SKM-1 treated with dmso at 0.1 percent for 144 hours (cell line): Measurements from ENCODE around the gene PLXNA1.

Experiments used
- DNase-seq: peaks from one replicate; lab custom pipeline; 2025; ENCODE audit not compliant: unreplicated experiment; lab: John Stamatoyannopoulos, UW

The PLXNA1 gene

DNA sequence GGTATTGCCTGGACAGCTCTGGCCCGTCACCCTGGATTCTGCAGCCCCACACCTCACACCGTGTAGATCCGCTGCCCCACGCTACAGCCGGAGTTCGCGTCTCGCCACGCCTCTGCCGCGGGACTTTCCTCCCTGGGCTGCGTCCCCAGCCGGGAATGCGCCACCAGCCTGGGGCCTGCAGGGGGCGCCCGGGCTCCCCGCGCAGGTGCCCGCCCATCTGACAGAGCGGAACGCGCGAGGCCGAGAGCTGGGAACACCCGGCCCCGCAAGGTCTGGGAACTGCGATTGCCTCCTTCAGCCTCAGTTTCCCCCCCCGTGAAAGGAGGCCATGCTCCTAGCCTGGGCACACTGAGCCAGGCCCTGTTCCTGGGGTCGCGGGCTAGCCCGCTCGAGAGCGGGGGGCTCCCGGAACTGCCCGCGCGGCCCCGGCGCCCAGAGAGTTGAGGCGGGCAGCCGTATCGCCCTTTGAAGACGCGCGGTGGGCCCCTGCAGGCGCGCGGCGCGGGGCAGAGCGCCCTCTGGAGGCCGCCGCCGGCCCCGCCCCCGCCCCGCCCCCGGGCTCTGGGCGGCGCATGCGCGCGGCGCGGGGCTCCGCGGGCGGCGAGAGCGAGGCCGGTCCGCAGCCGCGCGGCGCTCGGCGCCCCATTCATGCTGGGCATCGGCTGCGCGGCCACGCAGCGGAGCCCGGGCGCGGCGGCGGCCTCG is at the start of gene PLXNA1:
PLXNA1 (plus strand) TSS at position 645 of the 705 bp plus-strand sequence. CDS start 5,479 bp downstream, outside the sequence.
- peak; percentile 74 for DNase-seq

DNA sequence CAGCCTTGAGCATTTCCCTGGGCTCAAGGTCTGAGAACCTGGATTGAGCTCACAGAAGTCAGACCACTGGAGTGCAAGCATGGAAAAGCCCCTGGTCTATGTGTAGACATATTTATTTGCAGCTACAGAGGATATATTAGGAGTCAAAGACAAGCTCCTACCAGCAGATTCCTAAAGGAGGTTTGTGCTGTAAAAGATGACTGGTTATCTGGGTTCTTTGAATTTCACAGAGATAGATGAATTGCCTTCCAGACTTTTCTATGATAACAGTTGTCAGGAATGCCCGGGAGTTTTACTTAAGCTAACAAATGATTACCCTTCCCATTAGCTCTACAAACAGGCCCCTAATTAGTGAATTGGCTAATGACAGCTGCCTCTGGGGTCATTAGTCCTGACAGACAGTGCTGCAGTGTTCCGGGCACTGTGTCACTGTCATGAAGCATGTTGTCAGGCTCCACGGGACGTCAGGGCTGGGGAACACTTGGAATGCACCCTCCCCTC is 48.8 kb upstream of the PLXNA1 start:
- DNase-seq: no peak

GRCh38 chr3:126934991-126935390 is 47.9 kb upstream of the PLXNA1 start:
- DNase-seq: no peak

DNA sequence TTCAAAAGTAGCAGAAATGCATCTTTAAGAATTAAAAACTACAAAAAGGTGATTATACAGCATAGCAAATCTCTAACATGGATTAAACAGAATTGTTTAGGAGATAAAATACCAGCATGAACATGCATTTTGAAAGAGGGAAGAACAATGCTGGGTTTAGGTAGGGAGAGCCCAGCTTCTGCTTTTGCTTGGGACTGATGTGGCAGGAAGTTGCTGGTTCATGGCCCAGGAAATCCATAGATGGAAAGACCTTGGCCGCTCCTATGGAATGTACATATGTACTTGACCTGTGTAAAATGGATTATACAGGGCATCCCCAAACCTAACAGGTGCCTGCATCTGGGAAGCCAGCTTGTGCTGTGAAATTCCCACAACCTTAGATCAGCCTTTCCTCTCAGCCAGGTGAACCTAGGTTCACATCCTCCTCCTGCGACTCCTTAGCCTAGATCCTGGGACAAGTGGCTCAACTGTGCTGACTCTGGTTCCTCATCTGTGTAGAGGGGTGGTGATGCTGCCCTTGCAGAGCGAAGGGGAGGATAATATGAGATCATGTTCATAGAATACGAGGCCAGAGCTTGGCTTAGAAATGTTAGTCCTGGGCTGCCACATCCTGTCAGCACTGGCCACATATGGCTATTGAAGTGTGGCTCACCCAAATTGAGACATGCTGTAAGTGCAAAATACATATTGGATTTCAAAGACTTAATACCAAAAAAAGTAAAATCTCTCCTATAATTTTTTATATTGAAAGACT is 47.0 kb upstream of the PLXNA1 start:
- DNase-seq: no peak

- no peak for DNase-seq
These were observed 46.0 kb upstream of the PLXNA1 start for GRCh38 chr3:126936853-126937425.

DNA sequence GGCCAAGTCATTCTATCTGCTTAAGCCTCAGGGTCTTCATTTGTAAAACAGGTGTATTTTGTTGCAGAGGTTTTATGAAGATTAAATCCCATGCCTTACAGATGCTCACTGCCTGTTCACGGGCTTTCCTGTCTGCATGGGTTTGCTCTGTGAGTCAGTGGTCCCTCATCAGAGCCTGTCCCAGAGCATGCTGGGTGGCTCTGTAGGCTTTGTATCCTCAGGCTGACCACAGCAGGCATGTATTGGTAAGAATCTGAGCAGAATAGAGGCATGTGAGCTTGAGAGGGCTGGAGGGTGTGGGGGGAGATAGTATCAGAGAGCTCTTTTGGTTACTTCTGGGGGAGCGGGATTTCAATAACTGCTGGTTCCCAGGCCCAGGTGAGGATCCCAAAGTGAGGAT is 45.4 kb upstream of the PLXNA1 start:
- DNase-seq: no peak

GRCh38 chr3:126937973-126938372 is 44.9 kb upstream of the PLXNA1 start:
- no peak for DNase-seq

- DNase-seq: no peak
These were observed 44.2 kb upstream of the PLXNA1 start for GRCh38 chr3:126938520-126939337.

DNA sequence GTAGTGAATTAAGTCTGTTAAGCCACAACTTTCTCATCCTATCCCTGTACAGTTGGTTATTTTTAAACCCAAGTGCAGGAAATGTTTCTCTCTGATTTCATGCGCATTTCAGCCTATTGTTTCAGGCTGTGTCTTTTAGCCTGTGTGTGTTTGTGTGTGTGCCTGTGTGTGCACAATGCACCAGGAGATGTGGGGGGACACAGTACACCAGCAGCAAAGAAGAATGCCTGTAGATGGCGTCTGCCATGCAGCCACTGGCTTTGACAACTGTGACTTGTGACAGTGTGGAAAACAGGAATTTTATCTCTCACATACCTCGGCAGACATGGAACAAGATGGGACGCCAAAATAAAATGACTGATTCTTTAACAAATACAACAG is 43.6 kb upstream of the PLXNA1 start:
- no peak for DNase-seq

DNA sequence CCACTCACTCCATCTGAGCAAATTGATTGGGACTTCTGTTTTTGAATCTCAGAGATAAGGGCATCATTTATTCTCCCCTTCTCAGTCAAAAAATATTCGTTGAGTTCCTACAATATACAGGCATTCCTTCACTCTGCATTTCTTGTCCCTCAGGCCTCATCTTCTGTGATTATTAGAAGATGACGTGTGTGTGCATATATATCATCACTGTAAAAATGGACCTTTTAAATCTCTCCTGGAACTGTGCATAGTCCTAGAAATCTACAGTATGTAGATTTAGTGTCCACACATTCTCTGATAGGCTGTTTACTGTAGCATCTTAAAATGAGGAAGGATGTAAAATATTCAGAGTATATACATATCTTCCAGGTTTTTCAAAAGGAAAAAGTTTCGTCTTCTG is 43.2 kb upstream of the PLXNA1 start:
- DNase-seq: no peak

GRCh38 chr3:126941721-126942270 is 41.1 kb upstream of the PLXNA1 start:
- no peak for DNase-seq

GRCh38 chr3:126944089-126944965 is 38.6 kb upstream of the PLXNA1 start:
- DNase-seq: no peak

- no peak for DNase-seq
These were observed 37.7 kb upstream of the PLXNA1 start for GRCh38 chr3:126945171-126945721.

DNA sequence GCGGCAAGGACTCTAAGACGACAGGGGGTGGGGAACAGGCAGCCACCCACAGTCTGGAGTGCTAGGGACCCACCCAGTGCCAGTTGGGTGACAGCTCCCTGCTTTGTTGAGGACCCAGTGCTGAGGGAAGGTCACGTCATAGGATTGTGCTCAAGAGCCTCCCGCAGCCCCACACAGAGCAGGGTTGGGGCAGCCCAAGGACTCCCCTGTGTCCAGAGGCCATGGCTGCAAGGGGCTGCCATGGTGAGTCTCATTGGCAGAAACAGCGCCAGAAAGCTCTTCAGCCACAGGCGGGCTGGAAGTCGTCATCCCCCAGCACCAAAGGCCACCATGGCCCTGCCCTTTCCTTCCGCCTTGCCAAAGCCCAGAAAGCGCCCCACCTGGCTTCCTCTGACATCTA is 37.0 kb upstream of the PLXNA1 start:
- DNase-seq: no peak

DNA sequence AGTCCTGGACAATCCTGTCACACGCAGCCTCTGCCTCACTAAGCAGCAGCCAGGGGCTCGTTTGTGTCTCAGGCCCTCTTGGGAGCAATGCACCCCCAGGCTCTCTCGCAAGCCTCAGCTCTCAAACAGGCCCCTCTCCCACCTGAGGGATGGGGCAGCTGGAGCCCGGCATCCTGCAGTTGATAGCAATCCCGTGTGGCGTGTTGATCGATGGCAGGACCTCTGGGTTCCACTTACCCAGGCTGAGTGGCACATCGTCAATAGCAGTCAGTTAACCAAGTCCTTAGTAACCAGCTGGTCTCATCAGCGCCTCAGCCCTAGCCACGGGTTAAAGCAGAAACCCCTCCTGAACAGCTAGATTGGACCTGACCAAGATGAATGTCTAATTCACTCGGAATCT is 36.5 kb upstream of the PLXNA1 start:
- DNase-seq: no peak

GRCh38 chr3:126947429-126947828 is 35.5 kb upstream of the PLXNA1 start:
- DNase-seq: no peak

DNA sequence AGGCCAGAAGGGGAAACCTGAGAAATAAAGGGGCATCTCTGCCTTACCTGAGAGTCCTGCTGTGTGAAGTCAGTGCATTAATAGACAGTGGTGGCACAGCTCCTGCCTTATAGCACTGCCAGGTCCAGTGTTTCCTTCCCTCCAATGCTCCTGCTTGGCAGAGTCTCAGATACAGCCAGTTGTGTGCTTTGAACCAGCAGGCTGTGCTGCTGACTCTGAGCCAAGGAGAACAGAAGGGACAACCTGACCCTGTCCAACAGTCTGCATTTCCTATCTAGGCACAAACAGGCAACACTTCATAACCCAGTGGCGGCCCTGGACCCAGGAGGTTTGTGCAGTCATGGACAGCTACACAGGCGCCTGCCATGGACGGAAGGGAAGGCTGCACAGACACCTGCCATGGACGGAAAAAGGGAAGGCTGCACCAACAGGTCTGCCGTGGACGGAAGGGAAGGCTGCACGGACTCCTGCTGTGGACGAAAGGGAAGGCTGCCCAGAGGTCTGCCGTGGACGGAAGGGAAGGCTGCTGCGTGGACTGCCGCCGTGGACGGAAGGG is 33.9 kb upstream of the PLXNA1 start:
- DNase-seq: no peak

GRCh38 chr3:126951561-126951960 is 31.4 kb upstream of the PLXNA1 start:
- DNase-seq: no peak

DNA sequence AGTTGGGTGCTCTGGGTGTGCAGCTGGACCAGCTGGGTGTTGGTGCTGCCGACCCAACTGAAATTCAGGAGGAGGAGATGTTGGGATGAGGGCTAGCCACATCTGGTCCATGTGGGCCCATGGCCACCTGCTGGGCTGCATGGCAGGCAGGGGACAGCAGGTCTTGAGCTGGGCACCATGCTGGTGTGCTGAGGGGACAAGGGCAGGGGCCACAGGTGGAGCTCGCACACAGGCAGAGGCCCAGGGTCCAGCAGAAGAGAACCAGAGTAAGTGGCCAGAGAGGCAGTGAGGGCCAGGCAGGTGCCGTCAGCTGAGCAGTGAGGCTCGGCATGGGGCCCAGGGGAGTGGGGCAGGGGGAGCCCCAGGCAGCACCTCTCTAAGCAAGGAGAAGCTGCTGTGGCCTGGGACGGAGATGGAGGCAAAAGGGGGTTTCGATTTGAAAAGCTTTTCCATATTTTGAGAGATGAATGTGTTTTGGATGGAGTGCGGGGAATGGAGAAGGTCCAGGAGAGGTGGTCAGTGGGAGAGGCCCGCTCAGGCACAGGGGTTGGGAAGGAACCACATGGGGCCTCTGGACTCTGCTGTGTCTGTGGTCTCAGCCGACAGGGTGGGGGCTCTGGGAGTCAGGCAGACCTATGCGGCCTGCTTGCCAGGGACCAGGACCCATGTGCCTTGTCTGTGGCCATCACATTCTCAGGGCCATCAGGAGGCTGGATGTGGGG is 30.5 kb upstream of the PLXNA1 start:
- no peak for DNase-seq
